NK-92 (cell line): ENCODE results near the gene EEIG2.

Experiments used
- DNase-seq: peaks from one replicate; lab custom pipeline; 2025; ENCODE audit not compliant: unreplicated experiment; lab: John Stamatoyannopoulos, UW

EEIG2 gene

GRCh38 chr1:108575375-108575774 is 15.5 kb downstream of the EEIG2 start:
- no peak for DNase-seq

DNA sequence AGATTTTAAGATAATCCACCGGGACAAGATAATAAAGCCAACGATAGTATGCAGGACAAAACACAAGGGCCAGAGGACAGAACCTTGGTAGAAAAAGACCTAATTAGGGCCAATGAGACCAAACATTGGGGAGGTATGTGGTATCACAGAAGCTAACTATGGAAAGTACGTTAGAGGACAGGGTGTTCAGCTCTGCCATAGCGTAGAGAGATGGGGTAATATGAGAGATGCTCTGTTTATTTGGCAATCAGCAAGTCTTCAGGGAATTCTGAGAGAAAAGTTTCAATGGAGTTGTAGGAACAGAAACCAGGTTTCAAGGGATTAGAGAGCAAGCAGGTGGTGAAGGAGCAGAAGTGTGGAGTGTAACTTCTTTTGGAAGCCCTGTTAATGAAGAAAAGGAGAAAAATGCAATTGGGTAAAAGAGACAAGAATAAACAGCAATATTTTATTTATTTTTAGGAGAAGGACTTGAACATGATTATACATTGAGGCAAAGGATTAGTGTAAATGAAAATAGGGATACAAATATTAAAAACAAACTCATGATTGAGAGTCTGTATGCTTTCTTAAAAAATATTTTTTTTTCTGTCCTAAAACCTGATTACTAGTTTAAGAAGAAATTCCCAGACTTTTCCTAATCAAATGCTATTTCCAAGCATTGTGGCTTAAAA is 24.0 kb downstream of the EEIG2 start:
- no peak for DNase-seq

GRCh38 chr1:108584428-108584856 is 24.5 kb downstream of the EEIG2 start:
- no peak for DNase-seq

DNA sequence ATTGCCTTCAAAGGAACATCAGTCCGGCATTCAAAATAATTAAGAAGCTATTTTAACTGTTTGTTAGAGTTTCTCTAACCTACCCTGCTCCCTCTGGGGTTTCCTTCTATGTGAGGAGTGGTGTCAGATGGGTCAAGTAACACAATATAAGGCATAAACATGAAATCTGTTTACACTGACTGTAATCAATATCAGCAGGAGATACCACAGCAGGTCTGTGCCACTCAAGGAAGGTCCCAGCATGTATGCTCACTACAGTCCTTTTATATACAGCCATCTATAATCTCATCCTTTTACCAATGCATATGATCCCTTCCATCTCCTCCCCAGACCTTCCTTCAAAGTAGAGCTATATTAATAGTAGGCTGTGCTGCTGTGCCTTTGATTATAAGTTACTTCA is 25.4 kb downstream of the EEIG2 start:
- no peak for DNase-seq

GRCh38 chr1:108590441-108590840 is 30.5 kb downstream of the EEIG2 start:
- DNase-seq: no peak

DNA sequence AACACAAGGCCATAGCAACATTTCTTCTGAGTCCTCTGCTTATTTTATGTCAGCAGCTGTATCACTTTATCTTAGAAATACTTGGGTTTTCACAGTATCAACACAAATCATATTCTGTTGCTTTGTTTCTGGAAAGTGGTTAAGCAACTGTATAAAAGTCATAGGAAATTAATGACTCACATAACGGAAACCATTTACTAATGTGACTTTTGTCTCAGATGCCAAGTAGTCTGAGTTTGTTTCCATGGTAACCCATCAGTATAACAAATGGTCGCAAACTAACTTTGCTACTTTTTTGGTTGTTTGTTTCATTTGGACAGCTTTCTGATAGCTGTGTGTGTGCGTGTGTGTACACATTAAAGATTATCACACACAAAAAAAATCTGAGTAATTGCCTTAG is 31.1 kb downstream of the EEIG2 start:
- DNase-seq: no peak

GRCh38 chr1:108591466-108591865 is 31.6 kb downstream of the EEIG2 start:
- DNase-seq: no peak

DNA sequence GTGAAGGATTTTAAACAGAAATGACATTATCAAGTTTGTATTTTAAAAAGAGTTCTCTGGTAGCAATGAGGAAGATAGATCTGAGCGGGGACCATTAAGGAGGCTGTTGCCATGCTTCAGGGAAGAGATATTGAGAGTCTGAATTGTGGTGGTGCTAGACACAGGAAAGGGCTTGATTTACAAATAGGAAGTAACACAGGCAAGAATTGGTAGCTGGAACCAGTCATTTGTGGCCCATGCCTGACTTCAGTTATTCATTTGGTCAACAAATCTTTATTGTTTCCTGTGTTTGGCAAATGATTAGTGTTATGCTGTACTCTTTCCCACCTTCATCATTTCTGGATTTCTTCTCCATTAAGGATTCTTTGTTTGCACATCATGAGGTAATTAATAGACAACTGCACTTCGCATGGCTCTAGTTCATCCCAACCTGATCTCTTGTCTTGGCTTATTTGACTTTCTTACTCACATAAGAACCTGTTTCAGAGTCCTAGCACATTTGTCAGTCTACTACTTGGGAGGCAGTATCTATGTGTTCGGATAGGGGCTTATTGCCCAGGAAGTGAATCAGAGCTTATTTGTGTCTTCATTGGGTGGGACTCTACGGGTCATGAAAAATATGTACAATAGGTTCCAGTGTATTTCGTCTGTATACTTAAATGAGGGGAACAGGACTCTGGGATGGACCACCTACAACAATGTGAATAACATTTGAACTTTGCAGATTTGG is 32.3 kb downstream of the EEIG2 start:
- DNase-seq: no peak

DNA sequence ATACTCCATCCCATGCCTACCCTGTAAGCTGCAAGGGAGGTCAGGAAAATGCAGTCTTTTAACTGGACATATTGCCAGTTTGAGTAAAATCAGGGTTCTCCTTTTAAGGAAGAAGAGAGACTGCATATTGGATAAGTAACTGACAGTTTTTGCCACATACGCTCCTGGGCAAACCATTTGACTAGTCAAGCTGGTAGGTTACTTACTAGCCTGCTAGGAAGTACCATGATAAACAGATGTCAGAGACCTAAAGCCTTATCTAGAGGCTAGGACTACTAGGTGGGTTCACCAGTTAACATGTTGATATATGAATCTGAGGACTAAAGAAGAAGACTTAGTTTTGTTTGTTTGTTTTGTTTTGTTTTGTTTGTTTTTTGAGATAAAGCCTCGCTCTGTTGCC is 33.5 kb downstream of the EEIG2 start:
- no peak for DNase-seq

DNA sequence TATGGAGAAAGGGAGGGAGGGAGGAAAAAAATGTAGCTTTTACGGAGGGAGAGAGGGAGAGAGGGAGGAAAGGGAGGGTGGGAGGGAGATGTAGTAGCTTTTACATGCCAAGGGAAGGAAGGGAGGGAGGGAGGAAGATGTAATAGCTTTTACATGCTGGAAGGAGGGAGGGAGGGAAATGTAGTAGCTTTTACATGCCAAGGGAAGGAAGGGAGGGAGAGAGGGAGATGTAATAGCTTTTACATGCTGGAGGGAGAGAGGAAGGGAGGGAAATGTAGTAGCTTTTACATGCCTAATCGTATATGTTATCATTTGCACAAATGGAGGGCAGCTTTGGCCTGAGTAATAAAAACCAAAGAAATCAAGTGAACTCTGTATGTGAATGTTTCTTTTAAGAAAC is 35.6 kb downstream of the EEIG2 start:
- no peak for DNase-seq

GRCh38 chr1:108597041-108597440 is 37.1 kb downstream of the EEIG2 start:
- DNase-seq: no peak

DNA sequence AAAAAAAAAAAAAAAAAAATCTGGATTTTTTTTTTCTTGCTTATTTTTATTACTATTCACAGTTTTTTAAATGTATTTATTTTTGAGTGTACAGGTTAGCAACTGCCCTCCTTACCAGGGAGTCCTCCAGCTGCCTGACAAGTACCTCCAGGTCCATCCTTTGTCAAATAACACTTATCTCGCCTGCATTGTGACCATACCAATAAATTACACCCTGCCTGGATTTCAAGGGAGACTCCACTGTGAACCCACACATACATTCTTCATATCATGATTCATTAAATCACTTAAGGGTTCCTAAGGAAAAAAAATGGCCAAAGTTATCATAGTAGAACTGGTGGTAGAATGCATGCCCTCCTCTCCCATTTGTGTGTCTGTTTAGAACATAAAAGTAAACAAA is 38.4 kb downstream of the EEIG2 start:
- DNase-seq: no peak

DNA sequence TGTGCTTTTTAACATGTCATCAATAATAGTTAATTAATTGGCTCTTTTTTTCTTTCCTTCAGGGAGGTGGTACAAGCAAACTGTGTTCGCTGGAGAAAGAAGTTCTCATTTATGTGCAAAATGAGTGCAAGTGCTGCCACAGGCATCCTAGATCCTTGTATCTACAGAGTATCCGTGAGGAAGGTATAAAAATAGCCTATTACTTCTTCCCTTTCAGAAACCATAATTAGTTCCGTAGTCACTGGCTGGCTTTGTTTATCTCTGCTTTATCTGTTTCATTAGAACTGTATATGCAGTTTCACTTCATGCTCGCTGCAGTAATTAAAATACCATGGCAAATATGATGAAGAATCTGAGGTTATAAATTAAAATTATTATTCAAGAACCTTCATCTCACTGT is 40.6 kb downstream of the EEIG2 start:
- no peak for DNase-seq

DNA sequence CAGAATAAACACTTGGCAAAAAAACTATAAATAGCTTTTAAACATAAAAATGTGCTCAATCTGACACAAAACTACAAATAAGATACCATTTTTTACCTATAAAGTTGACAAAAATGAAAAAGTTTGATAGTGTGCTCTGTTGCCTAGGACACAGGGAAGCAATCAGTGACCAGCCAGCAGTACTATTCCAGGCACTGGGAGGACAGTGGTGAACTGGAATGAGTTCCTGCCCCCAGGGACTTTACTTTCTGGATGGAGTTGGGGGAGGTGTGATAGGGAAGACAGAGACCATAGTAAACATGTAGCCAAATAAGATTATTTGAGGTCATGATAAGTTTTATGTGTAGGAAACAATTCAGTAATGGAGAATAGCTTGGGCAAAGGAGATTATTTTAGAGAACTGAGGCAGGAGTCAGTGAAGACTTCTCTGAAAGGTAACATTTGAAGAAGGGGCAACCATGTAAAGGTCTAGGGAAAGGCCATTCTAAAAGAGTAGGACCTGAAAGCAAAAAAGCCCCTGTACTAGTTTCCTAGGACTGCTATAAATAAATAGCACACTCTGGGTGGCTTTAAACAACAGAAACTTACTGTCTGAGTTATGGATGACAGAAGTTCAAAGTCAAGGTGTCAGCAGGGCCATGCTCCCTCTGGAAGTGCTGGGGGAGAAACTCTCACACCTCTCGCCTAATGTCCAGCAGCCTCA is 42.0 kb downstream of the EEIG2 start:
- DNase-seq: no peak

- DNase-seq: no peak
These were observed 45.7 kb downstream of the EEIG2 start for GRCh38 chr1:108605633-108606032.

DNA sequence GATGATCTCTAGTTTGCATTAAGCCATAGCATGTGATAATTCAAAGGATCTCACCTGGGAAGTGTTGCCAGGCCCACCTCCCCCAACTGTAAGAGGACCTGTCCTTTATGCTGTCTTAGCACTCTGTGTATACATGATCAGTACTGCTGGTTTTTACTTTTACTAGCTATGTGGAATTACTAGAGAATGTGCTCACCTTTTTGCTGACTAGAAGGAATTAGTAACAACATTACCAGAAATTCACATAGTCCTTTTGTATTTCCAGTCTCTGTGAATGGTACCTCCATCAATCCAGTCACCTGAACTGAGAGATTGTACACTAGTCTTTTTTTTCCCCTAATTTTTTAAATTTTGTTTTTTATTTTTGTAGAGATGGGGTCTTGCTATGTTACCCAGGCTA is 46.6 kb downstream of the EEIG2 start:
- DNase-seq: no peak

DNA sequence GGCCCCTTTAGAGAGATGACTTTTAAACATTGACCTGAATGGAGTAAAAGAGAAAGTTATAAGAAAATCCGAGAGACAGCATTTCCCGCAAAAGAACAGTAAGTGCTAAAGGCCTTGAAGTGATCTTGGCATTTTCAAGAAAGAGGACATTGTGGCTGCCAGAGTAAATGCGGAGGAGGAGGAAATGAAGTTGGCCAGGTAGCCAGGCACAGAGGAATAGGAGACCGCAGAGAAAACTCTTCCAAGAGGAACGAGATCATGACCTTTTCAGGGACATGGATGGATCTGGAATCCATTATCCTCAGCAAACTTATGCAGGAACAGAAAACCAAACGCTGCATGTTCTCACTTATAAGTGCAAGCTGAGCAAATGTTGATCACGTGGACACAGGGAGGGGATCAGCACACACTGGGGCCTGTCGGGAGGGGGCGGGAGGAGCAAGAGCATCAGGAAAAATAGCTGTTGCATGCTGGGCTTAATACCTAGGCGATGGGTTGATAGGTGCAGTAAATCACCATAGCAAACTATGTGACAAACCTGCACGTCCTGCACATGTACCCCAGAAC is 49.7 kb downstream of the EEIG2 start:
- DNase-seq: no peak
